ENCODE measurements around the gene RBM46.

Gene RBM46

DNA sequence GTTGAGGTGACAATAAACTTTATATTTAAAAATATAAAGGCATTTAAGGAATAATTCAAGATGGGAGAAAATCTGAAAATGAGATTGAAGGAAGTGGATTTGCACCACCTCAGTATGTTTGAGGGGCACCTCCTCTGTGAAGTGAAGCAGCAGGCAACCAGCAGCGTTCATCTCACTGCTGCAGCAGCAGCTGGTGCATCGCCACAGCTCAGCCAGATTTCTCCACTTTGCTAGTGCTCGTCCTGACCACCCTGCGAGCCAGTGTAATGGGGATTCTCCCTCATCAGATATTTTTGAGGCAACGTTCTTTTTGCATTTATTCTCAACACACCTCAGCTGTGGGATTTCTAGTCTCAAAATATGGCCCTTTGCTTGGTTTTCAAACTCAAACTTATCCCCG, 23.4 kb upstream of the RBM46 start:
- Histone ChIP-seq H3K9me3 (replicated peaks in 1 of 2; ENCODE audit: control insufficient read depth in 2 of 2, insufficient read depth in 1 of 2, low read depth in 1 of 2, low read length in 2 of 2) (no peaks in the 10 kb centered on the region), H4K91ac (ENCODE audit: low read depth, low read length, poor library complexity) (no peak overlapping the region), H2BK12ac (ENCODE audit: low read length) (no peak overlapping the region), H3K4ac (ENCODE audit: low read length) (no peak overlapping the region), H2AK5ac (ENCODE audit: low read depth, low read length) (no peak overlapping the region), H3K9ac (ENCODE audit: low read depth, low read length, poor library complexity) (no peak overlapping the region), H4K8ac (ENCODE audit: low read depth, low read length) (no peak overlapping the region), H2BK120ac (ENCODE audit: low read depth, low read length) (no peak overlapping the region), H3K27me3 (ENCODE audit: control insufficient read depth in 3 of 3, insufficient read depth in 3 of 3, low read depth in 1 of 3, low read length in 3 of 3) (no peaks in the 10 kb centered on the region), H3K14ac (ENCODE audit: low read length) (no peak overlapping the region), H3K36me3 (replicated peaks in 1 of 2; ENCODE audit: control insufficient read depth in 2 of 2, insufficient read depth in 2 of 2, low read length in 2 of 2) (no peaks in the 10 kb centered on the region), H3K4me1 (ENCODE audit: control insufficient read depth in 2 of 2, insufficient read depth in 1 of 2, low read depth in 1 of 2, low read length in 2 of 2) (no peaks in the 10 kb centered on the region), H3K4me2 (ENCODE audit: insufficient read depth, low read length, poor library complexity, severe bottlenecking) (no peak overlapping the region), H2AFZ (ENCODE audit: low read length) (no peak overlapping the region), H2BK15ac (ENCODE audit: low read length) (no peak overlapping the region), H3K4me3 (ENCODE audit: low read length in 2 of 2) (no peak overlapping the region), H3K18ac (ENCODE audit: low read length) (no peak overlapping the region), H3K79me1 (ENCODE audit: low read depth, low read length) (no peaks in the 10 kb centered on the region), H3K23ac (ENCODE audit: low read depth, low read length, poor library complexity) (no peak overlapping the region), H3K27ac (replicated peaks; ENCODE audit: low read length) (no peak overlapping the region), H2BK5ac (ENCODE audit: low read length) (no peak overlapping the region)
- WGBS, 2 donors (ENCODE audit: extremely low coverage in 2 of 2, insufficient read length in 2 of 2, insufficient replicate concordance in 1 of 2) = no CpG with 5 or more reads among the region's 6 CpGs
- DNase-seq (ENCODE audit: low spot score) = no peak

GRCh38 chr4:154760895-154761294, 20.2 kb upstream of the RBM46 start:
- no peak overlapping the region for H3K18ac ChIP-seq (ENCODE audit: low read length)
- no peak overlapping the region for H2BK12ac ChIP-seq (ENCODE audit: low read length)
- no peak overlapping the region for H2BK5ac ChIP-seq (ENCODE audit: low read length)
- no peak overlapping the region for H4K8ac ChIP-seq (ENCODE audit: low read depth, low read length)
- H3K27me3 ChIP-seq (ENCODE audit: control insufficient read depth in 3 of 3, insufficient read depth in 3 of 3, low read depth in 1 of 3, low read length in 3 of 3) = no peaks in the 10 kb centered on the region
- H3K4me3 ChIP-seq (ENCODE audit: low read length in 2 of 2) = no peak overlapping the region
- H4K91ac ChIP-seq (ENCODE audit: low read depth, low read length, poor library complexity) = no peak overlapping the region
- H3K36me3 ChIP-seq (replicated peaks in 1 of 2; ENCODE audit: control insufficient read depth in 2 of 2, insufficient read depth in 2 of 2, low read length in 2 of 2) = no peaks in the 10 kb centered on the region
- no CpG with 5 or more reads among the region's 2 CpGs for WGBS, 2 donors (ENCODE audit: extremely low coverage in 2 of 2, insufficient read length in 2 of 2, insufficient replicate concordance in 1 of 2)
- no peak overlapping the region for H2AFZ ChIP-seq (ENCODE audit: low read length)
- no peaks in the 10 kb centered on the region for H3K79me1 ChIP-seq (ENCODE audit: low read depth, low read length)
- H3K27ac ChIP-seq (replicated peaks; ENCODE audit: low read length) = no peak overlapping the region
- no peaks in the 10 kb centered on the region for H3K4me1 ChIP-seq (ENCODE audit: control insufficient read depth in 2 of 2, insufficient read depth in 1 of 2, low read depth in 1 of 2, low read length in 2 of 2)
- H2BK120ac ChIP-seq (ENCODE audit: low read depth, low read length) = no peak overlapping the region
- no peak overlapping the region for H3K4me2 ChIP-seq (ENCODE audit: insufficient read depth, low read length, poor library complexity, severe bottlenecking)
- no peak overlapping the region for H2AK5ac ChIP-seq (ENCODE audit: low read depth, low read length)
- no peak overlapping the region for H3K14ac ChIP-seq (ENCODE audit: low read length)
- no peak overlapping the region for H3K4ac ChIP-seq (ENCODE audit: low read length)
- no peak for DNase-seq (ENCODE audit: low spot score)
- H3K9ac ChIP-seq (ENCODE audit: low read depth, low read length, poor library complexity) = no peak overlapping the region
- no peaks in the 10 kb centered on the region for H3K9me3 ChIP-seq (replicated peaks in 1 of 2; ENCODE audit: control insufficient read depth in 2 of 2, insufficient read depth in 1 of 2, low read depth in 1 of 2, low read length in 2 of 2)
- no peak overlapping the region for H2BK15ac ChIP-seq (ENCODE audit: low read length)
- H3K23ac ChIP-seq (ENCODE audit: low read depth, low read length, poor library complexity) = no peak overlapping the region

DNA sequence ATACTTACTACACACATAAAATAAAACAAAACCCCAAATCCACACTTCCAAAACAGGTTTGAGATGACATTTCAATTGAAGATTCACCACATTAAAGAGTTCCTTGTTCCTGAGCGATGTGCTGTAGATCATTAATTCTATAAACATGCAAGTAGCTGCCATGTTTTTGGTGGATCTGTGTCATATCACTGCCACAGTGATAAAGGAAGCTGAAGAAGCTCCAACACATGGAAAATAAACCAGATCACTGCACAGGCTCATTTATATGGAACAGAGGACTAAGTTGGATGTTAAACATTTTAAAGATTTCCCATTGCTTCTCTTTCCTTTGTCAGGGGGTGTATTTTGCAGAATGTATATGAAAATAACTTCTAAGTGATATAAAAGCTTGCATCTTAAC, 2.8 kb upstream of the RBM46 start:
- DNase-seq (ENCODE audit: low spot score) = no peak
- Histone ChIP-seq H3K79me1 (ENCODE audit: low read depth, low read length) (peaks cover 2% of the 10 kb centered on the region), H2BK15ac (ENCODE audit: low read length) (no peak overlapping the region), H3K18ac (ENCODE audit: low read length) (no peak overlapping the region), H3K27ac (replicated peaks; ENCODE audit: low read length) (no peak overlapping the region), H3K4me2 (ENCODE audit: insufficient read depth, low read length, poor library complexity, severe bottlenecking) (no peak overlapping the region), H3K4me3 (ENCODE audit: low read length in 2 of 2) (no peak overlapping the region), H3K27me3 (ENCODE audit: control insufficient read depth in 3 of 3, insufficient read depth in 3 of 3, low read depth in 1 of 3, low read length in 3 of 3) (no peaks in the 10 kb centered on the region), H3K23ac (ENCODE audit: low read depth, low read length, poor library complexity) (no peak overlapping the region), H3K14ac (ENCODE audit: low read length) (no peak overlapping the region), H3K36me3 (replicated peaks in 1 of 2; ENCODE audit: control insufficient read depth in 2 of 2, insufficient read depth in 2 of 2, low read length in 2 of 2) (no peaks in the 10 kb centered on the region), H4K91ac (ENCODE audit: low read depth, low read length, poor library complexity) (no peak overlapping the region), H3K4ac (ENCODE audit: low read length) (no peak overlapping the region), H2BK5ac (ENCODE audit: low read length) (no peak overlapping the region), H4K8ac (ENCODE audit: low read depth, low read length) (no peak overlapping the region), H3K4me1 (ENCODE audit: control insufficient read depth in 2 of 2, insufficient read depth in 1 of 2, low read depth in 1 of 2, low read length in 2 of 2) (no peaks in the 10 kb centered on the region), H2AFZ (ENCODE audit: low read length) (no peak overlapping the region), H3K9me3 (replicated peaks in 1 of 2; ENCODE audit: control insufficient read depth in 2 of 2, insufficient read depth in 1 of 2, low read depth in 1 of 2, low read length in 2 of 2) (no peaks in the 10 kb centered on the region), H2BK12ac (ENCODE audit: low read length) (no peak overlapping the region), H2AK5ac (ENCODE audit: low read depth, low read length) (no peak overlapping the region), H2BK120ac (ENCODE audit: low read depth, low read length) (no peak overlapping the region), H3K9ac (ENCODE audit: low read depth, low read length, poor library complexity) (no peak overlapping the region)
- no CpG with 5 or more reads among the region's 1 CpG for WGBS, 2 donors (ENCODE audit: extremely low coverage in 2 of 2, insufficient read length in 2 of 2, insufficient replicate concordance in 1 of 2)

GRCh38 chr4:154779362-154779947, 1.6 kb upstream of the RBM46 start:
- H2BK12ac ChIP-seq (ENCODE audit: low read length) = no peak overlapping the region
- no peak overlapping the region for H2BK120ac ChIP-seq (ENCODE audit: low read depth, low read length)
- H3K18ac ChIP-seq (ENCODE audit: low read length) = no peak overlapping the region
- H4K91ac ChIP-seq (ENCODE audit: low read depth, low read length, poor library complexity) = no peak overlapping the region
- H3K9ac ChIP-seq (ENCODE audit: low read depth, low read length, poor library complexity) = no peak overlapping the region
- peak; percentile 0 for DNase-seq (ENCODE audit: low spot score)
- H3K14ac ChIP-seq (ENCODE audit: low read length) = no peak overlapping the region
- peaks cover 2% of the 10 kb centered on the region for H3K79me1 ChIP-seq (ENCODE audit: low read depth, low read length)
- no CpG with 5 or more reads among the region's 3 CpGs for WGBS, 2 donors (ENCODE audit: extremely low coverage in 2 of 2, insufficient read length in 2 of 2, insufficient replicate concordance in 1 of 2)
- H3K27ac ChIP-seq (replicated peaks; ENCODE audit: low read length) = no peak overlapping the region
- no peaks in the 10 kb centered on the region for H3K9me3 ChIP-seq (replicated peaks in 1 of 2; ENCODE audit: control insufficient read depth in 2 of 2, insufficient read depth in 1 of 2, low read depth in 1 of 2, low read length in 2 of 2)
- H4K8ac ChIP-seq (ENCODE audit: low read depth, low read length) = no peak overlapping the region
- H2BK15ac ChIP-seq (ENCODE audit: low read length) = no peak overlapping the region
- H3K4ac ChIP-seq (ENCODE audit: low read length) = no peak overlapping the region
- H3K23ac ChIP-seq (ENCODE audit: low read depth, low read length, poor library complexity) = no peak overlapping the region
- H2BK5ac ChIP-seq (ENCODE audit: low read length) = no peak overlapping the region
- H3K4me2 ChIP-seq (ENCODE audit: insufficient read depth, low read length, poor library complexity, severe bottlenecking) = no peak overlapping the region
- no peak overlapping the region for H2AFZ ChIP-seq (ENCODE audit: low read length)
- H3K4me1 ChIP-seq (ENCODE audit: control insufficient read depth in 2 of 2, insufficient read depth in 1 of 2, low read depth in 1 of 2, low read length in 2 of 2) = no peaks in the 10 kb centered on the region
- H3K36me3 ChIP-seq (replicated peaks in 1 of 2; ENCODE audit: control insufficient read depth in 2 of 2, insufficient read depth in 2 of 2, low read length in 2 of 2) = no peaks in the 10 kb centered on the region
- H3K27me3 ChIP-seq (ENCODE audit: control insufficient read depth in 3 of 3, insufficient read depth in 3 of 3, low read depth in 1 of 3, low read length in 3 of 3) = no peaks in the 10 kb centered on the region
- no peak overlapping the region for H2AK5ac ChIP-seq (ENCODE audit: low read depth, low read length)
- H3K4me3 ChIP-seq (ENCODE audit: low read length in 2 of 2) = no peak overlapping the region
